DMS79 (cell line): ENCODE results near the gene PRRT1.
"Not testable (repeated sequence)": the region's sequence is repeated elsewhere in the genome, so short reads cannot be mapped to it uniquely, and the experiment has no call there.

Source experiments
- DNase-seq: peaks from one replicate; lab custom pipeline; 2025; lab: John Stamatoyannopoulos, UW

Gene PRRT1

DNA sequence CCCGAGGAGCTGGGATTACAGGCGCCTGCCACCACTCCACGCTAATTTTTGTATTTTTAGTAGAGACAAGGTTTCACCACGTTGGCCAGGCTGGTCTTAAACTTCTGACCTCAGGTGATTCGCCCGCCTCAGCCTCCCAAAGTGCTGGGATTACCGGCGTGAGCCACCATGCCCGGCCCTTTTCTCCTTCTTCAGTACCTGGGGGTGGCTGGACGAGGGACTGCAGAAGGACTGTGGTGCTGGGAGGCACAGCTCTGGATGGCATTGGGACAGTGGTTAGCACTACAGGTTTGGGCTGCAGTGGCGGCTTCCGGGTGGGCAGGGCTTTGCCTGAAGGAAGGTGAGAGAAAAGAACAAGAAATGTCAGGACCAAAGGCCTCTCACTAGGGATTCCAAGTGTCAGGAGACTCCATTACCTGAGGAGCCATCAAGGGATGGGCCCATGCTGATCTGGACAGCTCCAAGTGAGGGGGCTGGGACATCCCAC is 31.1 kb downstream of the PRRT1 start:
- no peak for DNase-seq

DNA sequence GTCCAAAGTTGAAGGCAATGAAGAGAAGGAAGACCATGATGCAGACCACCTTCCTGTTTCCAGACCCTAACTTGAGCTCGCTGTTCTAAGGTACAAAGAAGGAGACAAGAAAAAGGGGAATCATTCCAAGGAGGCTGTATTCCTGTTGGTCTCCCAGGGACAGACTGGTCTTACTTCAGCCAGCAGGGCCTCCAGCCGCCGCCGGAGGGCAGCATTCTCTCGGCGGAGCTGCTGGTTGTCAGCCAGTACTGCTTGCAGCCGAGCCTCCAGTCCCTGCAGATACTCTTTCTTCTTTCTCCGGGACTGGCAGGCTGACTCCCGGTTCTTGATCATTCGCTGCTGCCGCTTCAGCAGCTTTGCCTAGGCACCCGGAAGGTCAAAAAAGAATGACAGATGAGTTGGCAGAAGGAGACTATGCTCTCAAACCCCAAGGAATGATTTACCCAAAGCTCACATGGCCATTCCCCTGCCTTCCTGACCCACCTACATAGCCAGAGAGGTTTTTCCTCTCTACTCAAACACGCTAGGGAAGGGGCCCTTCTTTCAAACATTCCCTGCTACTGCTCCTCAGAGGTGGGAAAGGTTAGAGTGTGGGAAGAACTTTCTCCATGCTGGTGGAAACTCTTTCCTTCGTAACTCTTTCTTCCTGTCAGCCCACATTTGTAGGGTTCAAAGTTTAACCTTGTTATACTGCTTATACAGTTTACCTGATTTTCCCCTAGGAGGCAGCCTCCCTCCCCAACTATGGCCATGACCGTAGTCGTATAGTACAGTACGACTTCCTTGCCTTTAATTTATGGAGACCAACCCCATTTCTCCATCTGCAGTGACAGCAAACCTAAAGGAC is 32.7 kb downstream of the PRRT1 start:
- DNase-seq, result peak; percentile 19

GRCh38 chr6:32117461-32117860 is 34.3 kb downstream of the PRRT1 start:
- DNase-seq, result no peak

GRCh38 chr6:32116674-32117073 is 35.1 kb downstream of the PRRT1 start:
- no peak for DNase-seq

- no peak for DNase-seq
These were observed 36.1 kb downstream of the PRRT1 start for GRCh38 chr6:32115623-32116022.

GRCh38 chr6:32114796-32115195 is 36.9 kb downstream of the PRRT1 start:
- no peak for DNase-seq

- no peak for DNase-seq
These were observed 38.1 kb downstream of the PRRT1 start for GRCh38 chr6:32113386-32114352.

GRCh38 chr6:32112431-32112980 is 39.2 kb downstream of the PRRT1 start:
- DNase-seq, result no peak

DNA sequence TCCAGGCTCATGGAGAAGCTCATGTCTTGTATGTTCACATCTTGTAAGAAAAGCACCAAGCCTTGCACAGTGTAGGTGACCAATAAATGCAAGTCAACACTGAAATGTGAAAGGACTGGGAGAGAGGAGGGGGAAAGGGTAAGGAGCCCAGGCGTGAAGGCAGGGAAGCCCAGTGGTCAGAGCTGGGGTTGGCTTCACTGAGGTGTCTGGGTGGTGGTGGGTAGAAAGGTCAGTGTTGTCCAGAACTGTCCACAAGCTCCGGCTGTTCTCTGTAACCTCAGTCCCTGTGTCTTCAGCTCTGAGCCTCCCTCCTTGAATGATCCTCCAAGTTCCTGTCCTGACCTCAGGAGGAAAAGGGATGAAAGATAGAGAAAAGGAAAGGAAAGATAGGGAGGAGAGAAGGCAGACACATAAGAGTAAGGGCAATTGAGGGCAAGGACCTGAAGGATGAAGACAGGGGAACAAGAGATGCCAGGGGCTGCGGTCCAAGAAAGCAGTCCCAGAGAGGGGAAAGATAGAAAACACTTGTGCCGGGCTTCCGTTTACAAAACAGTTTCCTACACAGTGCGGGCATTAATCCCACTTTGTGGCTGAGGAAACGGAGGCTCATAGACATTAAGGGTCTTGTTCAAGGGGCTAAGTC is 40.2 kb downstream of the PRRT1 start:
- no peak for DNase-seq

GRCh38 chr6:32110632-32111031 is 41.1 kb downstream of the PRRT1 start:
- DNase-seq, result no peak

DNA sequence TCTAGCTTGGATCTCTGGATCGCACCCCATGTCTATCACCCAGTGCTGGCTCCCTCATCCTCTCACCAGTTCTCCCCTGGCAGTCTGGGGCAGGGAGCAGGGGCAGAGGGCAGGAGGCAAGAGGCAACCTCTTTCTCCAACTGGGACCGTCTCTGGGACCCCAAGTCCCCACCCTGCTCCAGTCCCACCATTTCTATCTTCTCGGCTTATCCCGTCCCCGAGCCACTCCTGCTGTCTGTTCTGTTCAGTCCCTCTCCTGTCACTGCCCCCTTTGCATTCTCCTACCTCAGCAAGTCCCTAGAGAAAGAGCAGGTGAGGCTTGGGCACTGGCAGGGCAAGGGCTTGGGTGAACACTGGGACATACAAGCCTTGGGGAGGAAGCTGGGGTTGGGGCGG is 42.0 kb downstream of the PRRT1 start:
- no peak for DNase-seq

DNA sequence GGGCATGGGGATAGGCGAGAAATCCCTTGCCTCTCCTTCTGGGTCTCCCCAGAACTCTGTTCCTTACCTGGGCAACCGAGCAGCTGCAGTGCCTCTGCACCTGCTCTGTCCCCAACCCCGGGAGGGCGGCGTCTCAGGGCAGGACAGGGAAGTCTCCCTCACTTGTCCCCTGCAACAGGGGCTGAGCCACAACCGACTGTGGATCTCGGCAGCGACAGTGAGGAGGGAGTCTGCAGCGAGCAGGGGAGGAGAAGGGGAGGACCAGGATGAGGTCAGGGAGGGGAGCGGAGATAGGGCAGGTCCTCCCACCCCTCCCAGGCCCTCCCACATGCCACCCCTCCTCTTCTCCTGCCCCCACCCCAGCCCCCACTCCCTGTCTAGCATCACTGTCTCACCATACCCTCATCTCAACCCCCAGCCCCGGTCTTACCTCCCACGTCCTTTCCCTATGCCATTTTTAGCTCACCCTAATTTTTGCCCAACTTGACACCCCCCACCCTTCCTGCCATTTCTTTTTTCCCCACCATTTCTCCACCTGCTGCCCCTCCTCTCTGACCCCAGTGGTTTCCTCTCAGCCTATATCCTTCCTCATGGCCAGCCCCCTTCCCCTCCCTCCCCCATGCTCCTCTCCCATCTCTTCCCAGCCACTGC is 42.5 kb downstream of the PRRT1 start, which contains the start of gene TNXB:
TSS of gene TNXB (minus strand) at position 225 of the 651 bp plus-strand sequence. CDS start 11,140 bp downstream, outside the sequence.
- no peak for DNase-seq

DNA sequence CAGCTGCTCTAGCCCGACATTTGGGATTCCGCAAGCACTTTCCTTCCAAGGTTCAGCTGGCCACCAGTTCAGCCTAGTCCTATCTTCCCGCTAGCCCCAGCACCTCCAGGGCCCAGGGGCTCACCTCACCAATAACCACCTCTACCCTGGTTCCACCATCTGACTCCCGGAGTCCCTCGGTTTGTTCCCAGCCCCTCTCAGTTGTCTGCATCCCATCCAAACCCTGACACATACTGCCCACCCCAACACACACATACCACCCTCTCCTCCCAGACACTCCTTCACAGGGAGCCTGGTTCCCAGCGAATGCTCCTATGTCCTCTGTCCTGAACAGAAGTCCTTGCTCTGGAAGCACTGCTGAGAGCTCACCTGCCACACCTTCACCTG is 43.0 kb downstream of the PRRT1 start:
- no peak for DNase-seq

DNA sequence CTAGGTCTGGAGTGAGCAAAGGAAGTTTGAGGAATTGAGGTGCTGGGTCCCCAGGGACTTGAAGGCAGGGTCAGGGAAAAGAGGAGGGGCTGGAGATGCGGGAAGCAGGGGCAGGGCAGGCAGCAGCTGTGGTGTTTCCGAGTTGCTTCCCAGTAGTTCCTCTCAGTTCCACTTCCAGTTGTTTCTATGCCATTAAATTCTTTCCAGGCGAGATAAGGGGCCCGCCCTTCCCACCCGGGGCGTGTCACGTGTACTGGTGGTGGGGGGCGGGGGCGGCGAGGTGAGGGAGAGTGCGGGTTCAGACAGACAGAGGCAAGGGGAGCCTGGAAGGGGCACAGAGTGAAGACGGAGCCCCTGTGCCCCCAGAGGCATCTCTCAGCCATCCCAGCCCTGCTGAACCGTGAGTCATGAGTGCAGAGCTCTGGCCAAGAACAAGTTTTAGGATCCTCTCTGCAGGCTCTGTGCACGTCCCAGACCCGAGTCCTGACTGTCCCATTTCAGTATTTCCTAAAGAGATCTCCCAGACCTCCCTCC is 43.6 kb downstream of the PRRT1 start:
- no peak for DNase-seq

- DNase-seq, result no peak
These were observed 44.3 kb downstream of the PRRT1 start for GRCh38 chr6:32107406-32107805.

DNA sequence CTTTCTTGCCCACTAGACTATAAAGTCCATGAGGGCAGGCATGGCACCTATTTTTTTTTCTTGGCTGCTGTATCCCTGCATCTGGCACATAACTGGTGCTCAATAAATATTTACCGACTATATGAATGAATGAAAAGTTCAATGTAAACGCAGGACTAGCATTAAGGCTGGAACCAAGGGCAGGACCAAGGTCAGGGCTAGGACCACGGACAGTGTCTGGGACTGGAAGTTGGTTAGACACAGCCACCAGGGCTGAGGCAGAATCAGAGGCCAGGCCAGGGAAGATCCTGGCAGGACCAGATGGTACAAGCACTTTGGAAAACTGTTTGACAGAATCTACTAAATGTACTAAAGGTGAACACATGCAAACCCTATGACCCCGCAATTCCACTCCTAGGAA is 46.3 kb downstream of the PRRT1 start:
- DNase-seq, result no peak

DNA sequence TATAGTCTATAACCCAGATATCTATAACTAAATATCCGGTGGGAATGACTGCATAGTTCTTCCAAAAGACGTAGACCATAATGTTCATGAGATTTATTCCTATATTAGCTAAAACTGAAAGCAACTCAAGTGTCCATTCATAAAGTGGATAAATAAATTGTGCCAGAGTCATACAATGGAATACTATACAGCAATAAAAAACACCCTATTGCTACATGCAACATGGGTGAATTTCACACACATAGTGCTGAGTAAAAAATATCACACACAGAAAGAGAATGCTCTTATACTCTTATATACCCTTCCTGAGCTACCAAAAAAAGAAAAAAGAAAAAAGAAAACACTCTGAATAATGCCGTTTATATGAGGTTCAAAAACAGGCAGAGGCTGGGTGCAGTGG is 49.5 kb downstream of the PRRT1 start:
- DNase-seq, result no peak

GRCh38 chr6:32100251-32100650 is 51.5 kb downstream of the PRRT1 start:
- not testable (repeated sequence) for DNase-seq
